IMR-90 (cell line): ENCODE results near the gene P2RY2. TPM values are rescaled to one million over a fixed set of nuclear protein-coding genes. Genes with fewer than 3 reads are reported as not detected.

ENCODE experiments used
- ATAC-seq: fragments of 200-7000 bp; cut with Tn5 transposase; 2 replicates; pipeline ENCODE4 v1.9.1; 2020; ENCODE audit warnings: low read depth, mild to moderate bottlenecking, moderate library complexity
- BruUV-seq: library from RNA; stranded (reverse); fragments of 400-500 nt; replicated peaks from 2 replicates; lab custom pipeline; 2021; lab: Mats Ljungman, UMichigan
- CTCF ChIA-PET: fragments of 300-600 bp; formaldehyde crosslinking; extraction: SDS; loops from one replicate; lab custom pipeline; 2021; ENCODE audit warnings: antibody characterized with exemption; lab: Yijun Ruan, JAX
- POLR2A ChIA-PET: fragments of 300-600 bp; sonication (Branson Sonifier 250); formaldehyde crosslinking; loops from one replicate; lab custom pipeline; 2022; ENCODE audit warnings: antibody characterized with exemption; ENCODE audit not compliant: unreplicated experiment; lab: Charles Lee
- DNase-seq: peaks from one replicate; pipeline ENCODE4 v3.0.0; 2013
- H2AFZ ChIP-seq: replicated peaks from 2 replicates; pipeline ENCODE3; 2013; ENCODE audit warnings: low read length, mild to moderate bottlenecking; ENCODE audit not compliant: poor library complexity
- H2AK5ac ChIP-seq: 2 replicates; pipeline ENCODE4 v1.6.1; 2013; ENCODE audit warnings: low read depth, low read length, inconsistent platforms
- H2AK9ac ChIP-seq: replicated peaks from 2 replicates; pipeline ENCODE3; 2013; ENCODE audit warnings: mild to moderate bottlenecking, low read depth, low read length, moderate library complexity; ENCODE audit not compliant: poor library complexity
- H2BK120ac ChIP-seq: 2 replicates; pipeline ENCODE4 v1.6.1; 2013; ENCODE audit warnings: low read depth, low read length, inconsistent platforms
- H2BK15ac ChIP-seq: 3 replicates; pipeline ENCODE4 v1.6.1; 2013; ENCODE audit warnings: low read depth, low read length, inconsistent platforms
- H2BK20ac ChIP-seq: 2 replicates; pipeline ENCODE4 v1.6.1; 2013; ENCODE audit warnings: low read depth, mild to moderate bottlenecking, inconsistent platforms, low read length, moderate library complexity
- H2BK5ac ChIP-seq: 2 replicates; pipeline ENCODE4 v1.6.1; 2013; ENCODE audit warnings: mild to moderate bottlenecking, low read depth, low read length, inconsistent platforms; ENCODE audit not compliant: poor library complexity, severe bottlenecking
- H3K14ac ChIP-seq: replicated peaks from 2 replicates; pipeline ENCODE4 v1.6.1; 2013; ENCODE audit warnings: low read depth, low read length, inconsistent platforms
- H3K18ac ChIP-seq: 2 replicates; pipeline ENCODE4 v1.6.1; 2013; ENCODE audit warnings: low read depth, low read length, control low read depth
- H3K23ac ChIP-seq: 2 replicates; pipeline ENCODE4 v1.6.1; 2013; ENCODE audit warnings: low read depth, low read length, inconsistent platforms
- H3K27ac ChIP-seq: 2 replicates; pipeline ENCODE4 v1.5.1; 2013; ENCODE audit warnings: mild to moderate bottlenecking, control low read depth, low read length; ENCODE audit not compliant: insufficient read depth
- H3K27me3 ChIP-seq: 2 replicates; pipeline ENCODE4 v1.6.1; 2013; ENCODE audit warnings: low read length; ENCODE audit not compliant: control insufficient read depth, insufficient read depth
- H3K36me3 ChIP-seq: 2 replicates; pipeline ENCODE4 v1.6.1; 2013; ENCODE audit warnings: low read length, mixed read lengths; ENCODE audit not compliant: control insufficient read depth, insufficient read depth
- H3K4ac ChIP-seq: 2 replicates; pipeline ENCODE4 v1.6.1; 2013; ENCODE audit warnings: low read depth, low read length, inconsistent platforms
- H3K4me1 ChIP-seq: 2 replicates; pipeline ENCODE4 v1.6.1; 2013; ENCODE audit warnings: low read length, mixed read lengths; ENCODE audit not compliant: control insufficient read depth, insufficient read depth
- H3K4me2 ChIP-seq: 2 replicates; pipeline ENCODE4 v1.6.1; 2013; ENCODE audit warnings: low read depth, mild to moderate bottlenecking, control low read depth, low read length, moderate library complexity
- H3K4me3 ChIP-seq: 2 replicates; pipeline ENCODE4 v1.5.1; 2013; ENCODE audit warnings: low read depth, mild to moderate bottlenecking, control low read depth, low read length, moderate library complexity; ENCODE audit not compliant: insufficient read depth
- H3K56ac ChIP-seq: 2 replicates; pipeline ENCODE4 v1.6.1; 2013; ENCODE audit warnings: low read length, inconsistent platforms; ENCODE audit not compliant: insufficient read depth; ENCODE audit errors: extremely low read depth
- H3K79me1 ChIP-seq, 2 experiments: 2 replicates each; pipeline ENCODE4 v1.6.1; 2013; ENCODE audit warnings: low read length in 2 of 2, inconsistent platforms in 1 of 2, low read depth in 1 of 2
- H3K9ac ChIP-seq: 2 replicates; pipeline ENCODE4 v1.6.1; 2013; ENCODE audit warnings: low read depth, low read length, control low read depth
- H3K9me1 ChIP-seq: 2 replicates; pipeline ENCODE4 v1.6.1; 2013; ENCODE audit warnings: low read length, inconsistent platforms; ENCODE audit not compliant: insufficient read depth
- H3K9me3 ChIP-seq: 2 replicates; pipeline ENCODE4 v1.6.1; 2013; ENCODE audit warnings: low read length; ENCODE audit not compliant: control insufficient read depth, insufficient read depth
- H4K20me1 ChIP-seq: 2 replicates; pipeline ENCODE4 v1.6.1; 2013; ENCODE audit warnings: low read length, inconsistent platforms; ENCODE audit not compliant: insufficient read depth
- H4K5ac ChIP-seq: 2 replicates; pipeline ENCODE4 v1.6.1; 2013; ENCODE audit warnings: mild to moderate bottlenecking, low read depth, low read length, control low read depth
- H4K8ac ChIP-seq, 2 experiments: 2 replicates each; pipeline ENCODE4 v1.6.1; 2013; ENCODE audit warnings: low read depth in 2 of 2, low read length in 2 of 2, control low read depth in 1 of 2, inconsistent platforms in 1 of 2
- H4K91ac ChIP-seq: 2 replicates; pipeline ENCODE4 v1.6.1; 2013; ENCODE audit warnings: low read depth, low read length, inconsistent platforms; ENCODE audit not compliant: insufficient read depth
- BHLHE40 ChIP-seq: fragments of 150-350 bp; IDR thresholded peaks from 2 replicates; pipeline ENCODE4 v1.6.1; 2016; ENCODE audit warnings: mild to moderate bottlenecking, low read depth, low read length
- CEBPB ChIP-seq: IDR thresholded peaks from 2 replicates; pipeline ENCODE4 v1.6.1; 2012; ENCODE audit warnings: low read depth, low read length, improper control_type of control experiment
- CHD1 ChIP-seq: IDR thresholded peaks from 2 replicates; pipeline ENCODE4 v1.6.1; 2012; ENCODE audit warnings: low read depth, low read length, improper control_type of control experiment
- CTCF ChIP-seq: conservative IDR thresholded peaks from 2 replicates; pipeline ENCODE4 v1.5.1; 2012; ENCODE audit warnings: mild to moderate bottlenecking, low read depth, low read length, improper control_type of control experiment
- ELK1 ChIP-seq: fragments of 150-350 bp; IDR thresholded peaks from 2 replicates; pipeline ENCODE4 v1.6.1; 2016; ENCODE audit warnings: low read depth, mild to moderate bottlenecking, low read length, moderate library complexity, borderline replicate concordance
- FOS ChIP-seq: fragments of 150-350 bp; IDR thresholded peaks from 2 replicates; pipeline ENCODE4 v1.6.1; 2016; ENCODE audit warnings: low read depth, low read length
- MAFK ChIP-seq: IDR thresholded peaks from 2 replicates; pipeline ENCODE4 v1.6.1; 2012; ENCODE audit warnings: low read depth, low read length, improper control_type of control experiment
- MXI1 ChIP-seq: IDR thresholded peaks from 2 replicates; pipeline ENCODE4 v1.6.1; 2012; ENCODE audit warnings: low read depth, mild to moderate bottlenecking, low read length, moderate library complexity, borderline replicate concordance
- POLR2A ChIP-seq: IDR thresholded peaks from 2 replicates; pipeline ENCODE4 v1.6.1; 2012; ENCODE audit warnings: mild to moderate bottlenecking, low read depth, low read length
- RAD21 ChIP-seq: IDR thresholded peaks from 2 replicates; pipeline ENCODE4 v1.6.1; 2012; ENCODE audit warnings: low read length, improper control_type of control experiment
- RFX5 ChIP-seq: IDR thresholded peaks from 2 replicates; pipeline ENCODE4 v1.8.0; 2012; ENCODE audit warnings: low read depth, mild to moderate bottlenecking, low read length, moderate library complexity
- USF2 ChIP-seq: fragments of 150-350 bp; IDR thresholded peaks from 2 replicates; pipeline ENCODE4 v1.6.1; 2017; ENCODE audit warnings: mild to moderate bottlenecking, antibody characterized with exemption, low read length, low read depth
- WGBS, 2 experiments: methylation state at CpG; one replicate each; pipeline versions ENCODE4 v1.1.5 to v1.1.7; 2013; ENCODE audit warnings: missing lambda C conversion rate in 2 of 2; ENCODE audit not compliant: insufficient read length in 1 of 2; ENCODE audit errors: extremely low coverage in 2 of 2; 5-methylcytosine and 5-hydroxymethylcytosine counted together
- dilution Hi-C: fragments of 300-500 bp; cut with HindIII; formaldehyde crosslinking; loops from one replicate; pipeline ENCODE4 v1.14.3; 2018; ENCODE audit warnings: low sequenced_read_pairs; ENCODE audit not compliant: unreplicated experiment
- in situ Hi-C: fragments of 300-500 bp; cut with MboI; formaldehyde crosslinking; loops from 3 replicates; pipeline ENCODE4 v1.14.3; 2019; ENCODE audit warnings: low sequenced_read_pairs, inconsistent platforms, mixed read lengths
- intact Hi-C: fragments of 100-400 bp; cut with micrococcal nuclease; formaldehyde crosslinking; loops from 2 replicates; pipeline ENCODE4 v1.10.0; 2022
- polyA plus RNA-seq, 3 experiments: library from polyadenylated mRNA; depleted of rRNA; stranded (reverse); fragments of >200 nt; gene quantifications; 2 replicates each; pipeline ENCODE4 v1.2.3, GENCODE V29; 2012; ENCODE audit warnings: low replicate concordance in 1 of 3
- total RNA-seq: library from RNA; depleted of rRNA; stranded (reverse); fragments of >200 nt; gene quantifications from 2 replicates; pipeline ENCODE4 v1.2.3, GENCODE V29; 2012

The P2RY2 gene
- total and polyA plus RNA-seq, 2 of the 4 experiments (the other 2 are of a cell fraction) = not detected

- H3K14ac ChIP-seq = no peak overlapping the region
- H3K4me1 ChIP-seq = no peaks in the 10 kb centered on the region; the same call in 1 of the 2 replicates
- no peak overlapping the region for H2AK9ac ChIP-seq
- no peak overlapping the region for H3K4ac ChIP-seq
- intact Hi-C loops (no loop called here), dilution Hi-C loops (no loop called here), in situ Hi-C loops (no loop called here)
- ATAC-seq = no peak
- no peak for DNase-seq
- H3K36me3 ChIP-seq = no peaks in the 10 kb centered on the region
- H2AFZ ChIP-seq = peak overlapping the region; percentile 90
- no peak overlapping the region for H2BK20ac ChIP-seq
- no peaks in the 10 kb centered on the region for H3K79me1 ChIP-seq
- H2AK5ac ChIP-seq = no peak overlapping the region
- no TSS peak for BruUV-seq
- no peak overlapping the region for H3K4me3 ChIP-seq
- 30% methylated on average over 6 of the region's 14 CpGs; no CpG with 5 or more reads in 1 of the 2 experiments for WGBS, 2 experiments
- H3K9ac ChIP-seq = no peak overlapping the region
- no peak overlapping the region for H2BK120ac ChIP-seq
- H3K18ac ChIP-seq = no peak overlapping the region
- ChIA-PET CTCF (no interaction called here), POLR2A (no interaction called here)
- H4K5ac ChIP-seq = no peak overlapping the region
- H3K9me1 ChIP-seq = no peaks in the 10 kb centered on the region; the same call in 1 of the 2 replicates
- no peak overlapping the region for H4K91ac ChIP-seq
- H2BK15ac ChIP-seq = no peak overlapping the region
- TF ChIP-seq RAD21 (no peak), MXI1 (no peak), ELK1 (no peak), CTCF (no peak), USF2 (no peak), RFX5 (no peak), BHLHE40 (no peak), FOS (no peak), CHD1 (no peak), MAFK (no peak), CEBPB (no peak), POLR2A (no peak)
- H3K27ac ChIP-seq = no peak overlapping the region
- peak overlapping the region; percentile 86; the same call in 1 of the 2 replicates for H3K4me2 ChIP-seq
- no peak overlapping the region for H3K23ac ChIP-seq
- H2BK5ac ChIP-seq = no peak overlapping the region
- no peaks in the 10 kb centered on the region for H4K20me1 ChIP-seq
- no peaks in the 10 kb centered on the region for H3K9me3 ChIP-seq
- H3K27me3 ChIP-seq = peaks cover 53% of the 10 kb centered on the region
- no peak overlapping the region for H3K56ac ChIP-seq
- no peak overlapping the region for H4K8ac ChIP-seq
Measured at GRCh38 chr11:73217810-73218105, 323 bp upstream of the P2RY2 start.
